Activated CD4-positive, CD25-positive, alpha-beta regulatory T cell (primary cell): Measurements from ENCODE around the gene ZNF132.
A peak's percentile ranks its signal among the peaks of the same experiment; 100 is the strongest.
"Not testable (repeated sequence)": the region's sequence is repeated elsewhere in the genome, so short reads cannot be mapped to it uniquely, and the experiment has no call there.

Experiments
- DNase-seq, 4 experiments: peaks; one replicate each; lab custom pipeline; 2025; lab: John Stamatoyannopoulos, UW

ZNF132 gene

DNA sequence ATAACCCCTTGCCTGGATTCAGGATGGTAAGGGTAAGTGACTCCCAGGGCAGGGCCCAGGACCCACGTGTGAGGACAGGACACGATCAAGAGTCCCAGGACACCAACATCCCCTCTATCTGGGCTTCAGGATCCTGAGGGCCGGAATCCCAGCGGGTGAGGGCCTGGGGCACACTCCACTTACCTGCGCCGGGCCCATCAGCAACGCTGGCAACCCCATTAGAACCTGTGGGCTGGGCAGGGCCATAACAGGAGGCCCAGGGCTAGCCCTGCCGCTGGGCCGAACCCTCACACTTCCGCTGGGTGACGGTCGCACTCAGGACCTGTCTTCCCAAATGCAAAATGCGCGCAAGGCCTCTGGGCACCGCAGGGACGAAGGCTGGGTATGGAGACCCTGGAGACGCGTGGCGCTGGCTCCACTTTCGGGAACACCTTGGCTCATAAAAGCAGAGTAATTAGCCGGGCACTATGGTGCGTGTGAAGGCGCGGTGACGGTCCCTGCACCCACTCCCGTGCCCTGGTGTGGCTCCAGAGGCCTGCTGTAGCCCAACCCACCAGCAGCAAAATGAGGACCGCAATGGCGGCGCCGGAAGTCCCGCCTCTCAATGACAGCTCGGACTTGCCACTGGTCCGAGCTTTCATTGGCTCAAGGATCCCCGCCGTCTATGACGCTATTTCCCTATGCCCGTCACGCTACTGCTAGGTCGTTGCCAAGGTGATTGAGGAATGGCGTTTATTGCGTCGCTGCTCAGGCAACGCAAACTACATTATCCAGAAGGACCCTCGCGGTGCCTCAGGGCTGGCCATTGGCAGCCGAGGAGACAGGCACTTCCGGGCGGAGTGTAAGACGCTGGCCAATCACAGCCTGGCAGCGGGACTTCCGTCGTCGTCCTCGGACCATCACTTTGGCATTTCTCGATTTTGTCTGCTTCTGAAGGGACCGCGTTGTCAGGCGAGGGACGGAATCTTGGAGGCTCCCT is at the start of gene ZNF132:
TSS of gene ZNF132 (minus strand) at position 578 of the 979 bp plus-strand sequence. CDS start at position 246, 332 bp downstream.
- DNase-seq, result peak; percentile 82 to 93 (median 89)

- DNase-seq, result not testable (repeated sequence)
These were observed 44.4 kb upstream of the ZNF132 start for GRCh38 chr19:58484349-58484748.

- no peak for DNase-seq
These were observed 43.8 kb upstream of the ZNF132 start for GRCh38 chr19:58483776-58484175.

- no peak for DNase-seq
These were observed 42.4 kb upstream of the ZNF132 start for GRCh38 chr19:58482372-58482771.

DNA sequence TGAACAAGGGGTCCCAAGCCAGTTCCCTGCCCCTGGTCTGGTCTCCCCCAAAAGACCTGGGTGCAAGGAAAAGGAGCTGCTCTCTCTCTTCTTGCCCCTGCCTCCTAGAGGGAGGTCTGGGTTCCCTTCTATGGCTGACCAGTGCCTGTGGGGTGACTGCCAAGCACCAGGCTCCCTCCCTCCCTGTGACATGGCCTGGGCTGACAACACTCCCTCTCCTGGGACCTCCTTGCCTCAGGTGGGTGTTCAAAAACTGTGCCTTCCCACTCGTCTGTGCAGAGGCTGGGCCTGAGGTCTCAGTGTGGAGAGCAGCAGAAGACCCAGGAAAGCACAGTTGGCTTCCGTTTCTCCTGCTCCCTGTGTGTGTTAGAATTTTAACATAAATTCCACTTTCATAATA is 40.9 kb upstream of the ZNF132 start:
- no peak for DNase-seq

GRCh38 chr19:58480481-58480830 is 40.5 kb upstream of the ZNF132 start:
- DNase-seq, result no peak

DNA sequence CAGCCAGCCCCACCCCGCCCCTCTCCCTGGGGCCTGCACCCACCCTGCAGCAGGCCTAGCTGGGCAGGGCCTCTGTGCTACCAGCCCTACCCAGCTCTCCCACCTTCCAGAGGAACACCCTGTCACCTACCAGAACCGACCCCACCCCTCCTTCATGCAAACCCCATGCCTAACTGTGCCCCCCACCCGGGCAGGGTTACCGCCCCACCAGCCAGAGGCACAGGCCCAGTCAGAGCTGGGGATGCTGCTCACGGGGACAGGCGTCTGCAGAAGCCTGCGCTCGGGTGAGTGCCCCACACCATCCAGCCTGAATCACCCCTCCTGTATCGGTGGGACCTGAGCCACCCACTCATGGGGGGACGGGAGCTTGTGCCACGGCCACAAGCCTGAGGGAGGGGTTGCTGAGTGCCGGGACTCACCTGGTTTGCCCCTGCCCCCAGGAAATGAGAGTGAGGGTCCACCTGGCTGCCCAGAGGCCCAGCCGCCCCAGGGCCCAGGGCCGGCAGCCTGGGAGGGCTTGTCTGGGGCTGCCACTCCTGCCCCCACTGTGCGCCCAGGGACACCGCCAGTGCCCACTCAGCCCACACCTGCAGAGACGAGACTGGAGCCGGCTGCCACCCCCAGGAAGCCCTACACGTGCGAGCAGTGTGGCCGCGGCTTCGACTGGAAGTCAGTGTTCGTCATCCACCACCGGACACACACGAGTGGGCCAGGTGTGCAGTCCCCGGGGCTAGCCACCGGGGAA is 40.0 kb upstream of the ZNF132 start:
- no peak for DNase-seq

DNA sequence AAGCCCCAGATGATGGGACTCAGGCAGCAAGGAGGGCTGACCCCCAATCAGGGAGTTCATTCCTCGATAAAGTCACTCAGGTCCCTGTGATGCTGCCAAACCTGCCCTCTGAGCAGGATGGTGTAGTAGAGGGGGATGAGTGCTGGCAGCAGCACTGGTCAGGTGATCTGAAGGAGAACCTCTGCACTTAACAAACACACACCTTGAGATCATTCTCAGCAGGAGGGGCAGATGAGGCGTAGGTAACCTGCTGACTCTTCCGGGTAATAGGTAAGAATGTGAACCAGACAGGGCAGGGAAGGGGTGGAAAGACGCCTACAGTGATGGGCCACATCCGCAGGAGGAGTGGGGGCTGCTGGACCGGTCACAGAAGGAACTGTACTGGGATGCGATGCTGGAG is 39.4 kb upstream of the ZNF132 start:
- no peak for DNase-seq

DNA sequence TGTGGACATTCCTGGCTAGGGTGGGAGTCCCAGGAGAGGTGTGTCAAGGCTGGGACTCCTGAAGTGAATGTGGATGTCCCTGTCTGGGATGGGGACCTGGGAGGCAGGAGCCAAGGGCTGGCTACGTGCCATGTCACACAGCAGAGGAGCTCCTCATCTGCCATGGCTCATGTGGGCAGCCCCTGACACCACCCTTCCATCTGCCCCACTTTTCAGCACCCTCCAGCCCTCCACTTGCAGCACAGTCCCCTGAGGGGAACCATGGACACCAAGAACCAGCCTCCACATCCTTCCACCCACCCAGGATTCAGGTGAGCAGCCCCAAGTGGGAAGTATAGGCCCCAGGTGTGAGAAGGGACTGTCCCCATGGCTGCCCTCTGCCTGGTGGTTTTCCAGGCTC is 37.9 kb upstream of the ZNF132 start:
- no peak for DNase-seq

DNA sequence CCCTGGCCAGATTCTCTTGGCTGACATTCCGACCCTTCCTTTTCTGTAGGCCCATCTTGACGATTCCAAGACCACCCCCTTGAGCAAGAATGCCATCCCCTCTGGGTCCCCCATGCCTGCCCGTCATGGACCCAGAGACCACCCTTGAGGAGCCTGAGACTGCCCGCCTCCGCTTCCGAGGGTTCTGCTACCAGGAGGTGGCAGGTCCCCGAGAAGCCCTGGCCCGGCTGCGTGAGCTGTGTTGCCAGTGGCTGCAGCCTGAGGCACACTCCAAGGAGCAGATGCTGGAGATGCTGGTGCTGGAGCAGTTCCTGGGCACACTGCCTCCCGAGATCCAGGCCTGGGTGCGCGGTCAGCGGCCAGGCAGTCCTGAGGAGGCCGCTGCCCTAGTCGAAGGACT is 37.2 kb upstream of the ZNF132 start:
- no peak for DNase-seq

GRCh38 chr19:58476498-58477015 is 36.6 kb upstream of the ZNF132 start:
- no peak for DNase-seq

- peak; percentile 81 to 94 (median 90) for DNase-seq
These were observed 36.0 kb upstream of the ZNF132 start, which contains the start of gene ZNF446 for GRCh38 chr19:58475714-58476497. TSS of gene ZNF446 (plus strand) at chr19:58476352. CDS start at chr19:58477219, 867 bp downstream.

- no peak for DNase-seq
These were observed 35.2 kb upstream of the ZNF132 start for GRCh38 chr19:58474997-58475713.

DNA sequence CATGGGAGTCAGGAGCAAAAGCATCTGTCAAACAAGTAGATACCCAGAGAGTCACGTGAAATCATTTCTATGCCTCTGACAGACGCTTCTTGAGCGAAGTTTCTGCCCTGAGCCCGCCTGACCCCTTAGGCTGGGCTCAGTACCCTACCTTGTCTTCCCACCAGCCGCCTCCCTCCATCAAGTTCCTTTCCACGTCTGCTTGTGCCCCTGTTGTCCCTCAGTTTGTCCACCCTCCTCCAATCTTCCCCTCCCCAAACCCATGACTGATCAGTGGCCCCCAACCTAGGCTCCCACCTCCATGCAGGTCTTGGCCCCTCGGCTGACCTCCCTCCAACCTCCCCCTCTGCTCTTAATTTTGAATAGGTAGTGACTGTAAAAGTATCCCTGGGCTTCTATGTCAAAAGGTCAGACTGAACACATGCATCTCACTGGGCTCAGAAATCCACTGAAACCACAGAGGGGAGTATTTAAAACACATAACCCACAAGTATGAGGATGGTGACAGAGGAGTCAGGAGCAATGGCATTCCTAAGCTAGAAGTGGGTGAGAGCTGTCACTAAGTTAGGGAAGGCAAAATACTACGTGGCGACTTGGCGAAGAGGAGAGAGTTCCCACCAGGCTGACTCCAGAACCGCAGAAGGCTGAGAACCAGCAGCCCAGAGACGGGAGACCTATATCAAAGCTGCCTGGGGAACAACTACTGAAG is 34.5 kb upstream of the ZNF132 start:
- DNase-seq, result no peak

DNA sequence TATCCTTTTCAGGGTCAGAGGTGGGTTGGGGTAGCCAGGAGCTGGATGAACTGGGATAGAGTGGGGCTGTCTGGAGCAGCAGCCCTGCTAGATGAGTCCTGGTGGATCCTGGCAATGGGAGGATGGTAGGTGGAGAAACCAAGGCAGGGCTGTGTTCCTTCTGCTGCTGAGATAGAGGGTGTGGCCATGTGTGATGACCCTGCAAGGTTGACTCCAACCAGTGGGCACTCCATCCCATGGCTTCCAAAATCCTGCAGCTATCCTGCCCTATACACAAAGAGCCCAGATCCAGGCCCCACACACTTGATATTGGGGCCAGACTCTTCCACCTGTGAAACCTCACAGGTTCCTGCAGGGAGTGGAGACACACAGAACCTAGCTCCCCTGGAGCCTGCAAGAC is 33.8 kb upstream of the ZNF132 start:
- no peak for DNase-seq

DNA sequence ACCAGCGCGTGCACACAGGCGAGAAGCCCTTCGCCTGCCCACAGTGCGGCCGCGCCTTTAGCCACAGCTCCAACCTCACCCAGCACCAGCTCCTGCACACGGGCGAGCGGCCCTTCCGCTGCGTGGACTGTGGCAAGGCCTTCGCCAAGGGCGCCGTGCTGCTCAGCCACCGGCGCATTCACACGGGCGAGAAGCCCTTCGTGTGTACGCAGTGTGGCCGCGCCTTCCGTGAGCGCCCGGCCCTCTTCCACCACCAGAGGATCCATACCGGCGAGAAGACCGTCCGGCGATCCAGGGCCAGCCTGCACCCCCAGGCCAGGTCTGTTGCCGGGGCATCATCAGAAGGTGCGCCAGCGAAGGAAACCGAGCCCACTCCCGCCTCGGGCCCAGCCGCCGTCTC is 31.8 kb upstream of the ZNF132 start:
- no peak for DNase-seq

- not testable (repeated sequence) for DNase-seq
These were observed 31.0 kb upstream of the ZNF132 start for GRCh38 chr19:58470837-58471543.

GRCh38 chr19:58469241-58470013 is 29.5 kb upstream of the ZNF132 start:
- DNase-seq, result no peak

DNA sequence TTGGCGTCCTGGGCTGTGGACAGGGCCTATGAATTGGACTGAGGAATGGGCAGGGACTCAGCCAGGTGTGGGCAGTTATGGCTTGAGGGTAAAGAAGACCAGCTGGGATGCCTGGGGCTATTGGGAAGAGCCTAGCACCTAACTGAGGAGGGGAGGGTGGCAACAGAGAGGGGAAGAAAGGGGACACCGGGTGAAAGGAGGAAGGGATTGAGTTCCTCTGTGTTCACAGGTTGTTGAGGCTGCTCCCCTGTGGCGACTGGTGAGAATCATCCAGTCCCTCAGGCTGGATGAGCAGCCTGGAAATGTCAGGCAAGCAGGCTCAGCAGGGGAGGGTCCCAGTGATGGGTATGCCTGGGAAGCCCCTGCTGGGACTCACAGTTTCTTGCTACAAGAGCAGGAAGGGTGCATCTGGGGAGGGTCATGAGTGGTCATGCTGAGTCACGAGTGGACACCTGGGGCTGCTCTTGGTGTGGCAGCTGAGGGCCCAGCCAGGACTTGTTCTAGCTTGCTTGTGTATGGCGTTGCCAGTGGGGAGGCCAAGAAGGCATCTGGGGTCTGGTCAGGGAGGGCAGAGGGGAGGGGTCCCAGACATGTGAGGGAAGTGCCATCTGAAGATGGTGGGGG is 28.4 kb upstream of the ZNF132 start:
- no peak for DNase-seq
